HepG2 (cell line): ENCODE measurements around the gene SPG7. TPM values are rescaled to one million over a fixed set of nuclear protein-coding genes. Genes with fewer than 3 reads are reported as not detected.

Source experiments
- ATAC-seq: fragments of 200-7000 bp; cut with Tn5 transposase; 3 replicates; pipeline ENCODE4 v1.9.1; 2020; ENCODE audit warnings: mild to moderate bottlenecking, moderate library complexity
- BruUV-seq: library from RNA; stranded (reverse); fragments of 400-500 nt; replicated peaks from 2 replicates; lab custom pipeline; 2021; lab: Mats Ljungman, UMichigan
- CTCF ChIA-PET: fragments of 300-600 bp; formaldehyde crosslinking; extraction: SDS; loops from one replicate; lab custom pipeline; 2021; ENCODE audit warnings: low total read pairs, inconsistent platforms, low intra/inter-chr PET ratio; lab: Yijun Ruan, JAX
- POLR2A ChIA-PET: fragments of 350-600 bp; sonication (Branson Sonifier 250); formaldehyde crosslinking; loops from one replicate; lab custom pipeline; 2020; ENCODE audit warnings: antibody characterized with exemption, inconsistent platforms; lab: Yijun Ruan, JAX
- DNase-seq: peaks from one replicate; pipeline ENCODE4 v3.0.0-alpha.2; 2015; ENCODE audit warnings: low spot score
- FAIRE-seq: peaks from 3 replicates; lab custom pipeline; 2011; peaks lifted over from hg19 to GRCh38; lab: Jason Lieb, UNC
- H2AFZ ChIP-seq: one replicate; pipeline ENCODE4 v1.6.1; 2011; ENCODE audit warnings: low read length, inconsistent platforms
- H3K27ac ChIP-seq: fragments of 300-600 bp; 3 replicates; pipeline ENCODE4 v1.8.0; 2011; ENCODE audit warnings: mixed run types, mild to moderate bottlenecking, mixed read lengths, low read length, inconsistent platforms; ENCODE audit not compliant: insufficient read depth; ENCODE audit errors: extremely low read length
- H3K27me3 ChIP-seq, 2 experiments: fragments of 200-600 bp in 1 of 2; 2 replicates in 1 of 2; 3 replicates in 1 of 2; pipeline versions ENCODE4 v1.6.0 to v1.8.0; 2011; ENCODE audit warnings: low read length in 2 of 2, mild to moderate bottlenecking in 2 of 2, moderate library complexity in 2 of 2, inconsistent platforms in 1 of 2; ENCODE audit not compliant: insufficient read depth in 2 of 2, control insufficient read depth in 1 of 2
- H3K36me3 ChIP-seq, 2 experiments: fragments of 200-600 bp in 1 of 2; replicated peaks in 1 of 2; 2 replicates in 1 of 2; 3 replicates in 1 of 2; pipeline versions ENCODE4 v1.5.1 to v1.8.0; 2011; ENCODE audit warnings: low read length in 2 of 2, inconsistent platforms in 1 of 2; ENCODE audit not compliant: insufficient read depth in 2 of 2, control insufficient read depth in 1 of 2
- H3K4me1 ChIP-seq: 2 replicates; pipeline ENCODE4 v1.5.1; 2012; ENCODE audit warnings: low read length, inconsistent platforms; ENCODE audit not compliant: insufficient read depth
- H3K4me2 ChIP-seq: 2 replicates; pipeline ENCODE4 v1.6.0; 2011; ENCODE audit warnings: low read depth, low read length, inconsistent platforms
- H3K4me3 ChIP-seq, 3 experiments: fragments of 200-600 bp in 1 of 3; sonication (generic), shearing (Covaris generic) in 1 of 3; replicated peaks in 1 of 3; 2 replicates each; pipeline ENCODE4 v1.5.1; 2011 to 2016; ENCODE audit warnings: low read length in 3 of 3, inconsistent platforms in 2 of 3, low read depth in 2 of 3, mild to moderate bottlenecking in 2 of 3, control low read depth in 1 of 3, mixed read lengths in 1 of 3; ENCODE audit not compliant: insufficient read depth in 1 of 3
- H3K79me2 ChIP-seq: one replicate; pipeline ENCODE4 v1.6.1; 2011; ENCODE audit warnings: low read length, inconsistent platforms; ENCODE audit not compliant: insufficient read depth
- H3K9ac ChIP-seq: 2 replicates; pipeline ENCODE4 v1.6.0; 2011; ENCODE audit warnings: mild to moderate bottlenecking, low read depth, low read length, inconsistent platforms; ENCODE audit not compliant: insufficient read depth
- H3K9me3 ChIP-seq: 2 replicates; pipeline ENCODE4 v1.5.1; 2012; ENCODE audit warnings: mild to moderate bottlenecking, low read length
- H4K20me1 ChIP-seq: 2 replicates; pipeline ENCODE4 v1.6.0; 2011; ENCODE audit warnings: inconsistent platforms, mild to moderate bottlenecking, low read length, moderate library complexity; ENCODE audit not compliant: insufficient read depth
- ETV5 ChIP-seq: IDR thresholded peaks from 2 replicates; pipeline ENCODE4 v1.6.1; 2018; ENCODE audit warnings: missing biosample characterization, missing genetic modification reagents, inconsistent platforms, borderline replicate concordance
- IKZF4 ChIP-seq: sonication (generic); formaldehyde crosslinking; IDR thresholded peaks from 2 replicates; pipeline ENCODE4 v1.5.1; 2020; ENCODE audit warnings: borderline replicate concordance, mild to moderate bottlenecking, low read depth, missing genetic modification reagents; ENCODE audit errors: not compliant biosample characterization
- KDM5A ChIP-seq: fragments of 200-600 bp; sonication (generic); IDR thresholded peaks from 2 replicates; pipeline ENCODE4 v1.7.0; 2018; ENCODE audit warnings: antibody characterized with exemption, mild to moderate bottlenecking, low read length, borderline replicate concordance
- KLF15 ChIP-seq: sonication (generic); formaldehyde crosslinking; IDR thresholded peaks from 2 replicates; pipeline ENCODE4 v1.8.1; 2023; ENCODE audit warnings: borderline replicate concordance, mild to moderate bottlenecking, inconsistent platforms, missing genetic modification reagents, mixed read lengths
- PAX8 ChIP-seq: sonication (generic); formaldehyde crosslinking; IDR thresholded peaks from 2 replicates; pipeline ENCODE4 v1.8.0; 2022; ENCODE audit warnings: mild to moderate bottlenecking, missing genetic modification reagents, borderline replicate concordance
- PHF5A ChIP-seq: IDR thresholded peaks from one replicate; pipeline ENCODE4 v1.6.1; 2018; ENCODE audit warnings: low read depth, missing genetic modification reagents; ENCODE audit not compliant: unreplicated experiment
- PRMT3 ChIP-seq: sonication (generic); formaldehyde crosslinking; IDR thresholded peaks from 2 replicates; pipeline ENCODE4 v1.8.1; 2022; ENCODE audit warnings: low read depth, mild to moderate bottlenecking, moderate library complexity, missing genetic modification reagents, borderline replicate concordance
- RAD21 ChIP-seq: fragments of 450-650 bp; formaldehyde crosslinking; IDR thresholded peaks from 2 replicates; pipeline ENCODE4 v1.5.0; 2020; ENCODE audit warnings: mild to moderate bottlenecking
- REXO4 ChIP-seq: sonication (generic); formaldehyde crosslinking; IDR thresholded peaks from 2 replicates; pipeline ENCODE4 v1.8.0; 2022; ENCODE audit warnings: missing genetic modification reagents, mild to moderate bottlenecking, borderline replicate concordance
- SMAD9 ChIP-seq: sonication (generic); formaldehyde crosslinking; IDR thresholded peaks from 2 replicates; pipeline ENCODE4 v1.5.1; 2020; ENCODE audit warnings: mild to moderate bottlenecking, missing genetic modification reagents
- SMC3 ChIP-seq: IDR thresholded peaks from 2 replicates; pipeline ENCODE4 v1.6.1; 2011; ENCODE audit warnings: low read length, improper control_type of control experiment
- SP140L ChIP-seq: sonication (generic); formaldehyde crosslinking; IDR thresholded peaks from 2 replicates; pipeline ENCODE4 v1.4.0; 2020; ENCODE audit warnings: missing genetic modification reagents, borderline replicate concordance
- ZFP82 ChIP-seq: sonication (generic); formaldehyde crosslinking; IDR thresholded peaks from 2 replicates; pipeline ENCODE4 v1.5.1; 2020; ENCODE audit warnings: mild to moderate bottlenecking, missing genetic modification reagents, borderline replicate concordance
- ZHX1 ChIP-seq: sonication (generic); formaldehyde crosslinking; IDR thresholded peaks from 2 replicates; pipeline ENCODE4 v1.8.1; 2022; ENCODE audit warnings: low read depth, mild to moderate bottlenecking, missing genetic modification reagents
- ZNF253 ChIP-seq: sonication (generic); formaldehyde crosslinking; IDR thresholded peaks from 2 replicates; pipeline ENCODE4 v1.8.0; 2022; ENCODE audit warnings: mild to moderate bottlenecking, missing genetic modification reagents, borderline replicate concordance
- ZNF34 ChIP-seq: sonication (generic); formaldehyde crosslinking; IDR thresholded peaks from 2 replicates; pipeline ENCODE4 v1.4.0; 2020; ENCODE audit warnings: mild to moderate bottlenecking, missing genetic modification reagents, borderline replicate concordance
- ZNF605 ChIP-seq: sonication (generic); formaldehyde crosslinking; IDR thresholded peaks from 2 replicates; pipeline ENCODE4 v1.8.0; 2022; ENCODE audit warnings: mild to moderate bottlenecking, missing genetic modification reagents
- ZNF766 ChIP-seq: sonication (generic); formaldehyde crosslinking; IDR thresholded peaks from 2 replicates; pipeline ENCODE4 v1.5.0; 2020; ENCODE audit warnings: missing genetic modification reagents, borderline replicate concordance
- ZNF784 ChIP-seq: sonication (generic); formaldehyde crosslinking; IDR thresholded peaks from 2 replicates; pipeline ENCODE4 v1.5.1; 2020; ENCODE audit warnings: missing genetic modification reagents, mild to moderate bottlenecking, borderline replicate concordance
- WGBS: methylation state at CpG from one replicate; pipeline ENCODE4 v1.1.6; 2017; ENCODE audit warnings: low lambda C conversion rate; 5-methylcytosine and 5-hydroxymethylcytosine counted together
- in situ Hi-C: cut with HindIII; loops from 2 replicates; pipeline ENCODE4 v1.10.0; 2017; ENCODE audit warnings: low pct_unique_long_range_greater_than_20kb; ENCODE audit not compliant: extremely low pct_ligation_motif_present
- intact Hi-C: fragments of 100-400 bp; cut with micrococcal nuclease; formaldehyde crosslinking; loops from one replicate; pipeline ENCODE4 v1.10.0; 2022; ENCODE audit not compliant: unreplicated experiment
- polyA plus RNA-seq, 8 experiments: library from polyadenylated mRNA; depleted of rRNA in 3 of 8; stranded (reverse) in 7 of 8; unstranded in 1 of 8; fragments of >200 nt; fragmentation: Illumina TruSeq in 4 of 8; extraction: Trizol in 4 of 8; gene quantifications; 2 replicates each; pipeline versions ENCODE4 v1.2.1 to v1.2.3, GENCODE V29; 2011 to 2016; ENCODE audit warnings: low read depth in 4 of 8, missing spikeins in 1 of 8, mixed read lengths in 1 of 8; ENCODE audit not compliant: insufficient read depth in 1 of 8
- total RNA-seq, 5 experiments: library from RNA; depleted of rRNA; stranded (reverse); fragments of >200 nt; fragmentation: Illumina TruSeq; extraction: Trizol; gene quantifications; 2 replicates each; pipeline ENCODE4 v1.2.3, GENCODE V29; 2016; ENCODE audit warnings: low read depth in 1 of 5

The SPG7 gene
- total and polyA plus RNA-seq, 2 of the 13 experiments (the other 11 are each of a cell fraction or from before 2014, with no cell fraction given) = 66.0 to 136 TPM

GRCh38 chr16:89506113-89506504, 2.1 kb upstream of the SPG7 start (continued):
- 0 out of 2 replicates have a peak, but pooled peaks have one; percentile 2 for TF ChIP-seq PRMT3 (CRISPR knock-in tag)
- no peak for TF ChIP-seq SP140L (CRISPR knock-in tag)
- no peak for TF ChIP-seq PHF5A (CRISPR knock-in tag)
- TF ChIP-seq IKZF4 = no peak
- no peak for TF ChIP-seq ZNF605 (CRISPR knock-in tag)
- TF ChIP-seq, all 625 proteins: peak for 10

GRCh38 chr16:89506791-89507191, 1.4 kb upstream of the SPG7 start:
- DNase-seq = no peak
- CTCF ChIA-PET = no interaction called here
- BruUV-seq = no TSS peak
- 0 out of 2 replicates have a peak, but pooled peaks have one; percentile 3 for TF ChIP-seq ZNF34 (CRISPR knock-in tag)
- TF ChIP-seq ZNF766 = 0 out of 2 replicates have a peak, but pooled peaks have one; percentile 15
- TF ChIP-seq RAD21 (CRISPR knock-in tag) = no peak
- no peak for TF ChIP-seq ETV5 (CRISPR knock-in tag)
- TF ChIP-seq ZNF784 (CRISPR knock-in tag) = no peak
- no peak for TF ChIP-seq ZHX1
- TF ChIP-seq SMAD9 (CRISPR knock-in tag) = no peak
- no peak for TF ChIP-seq ZNF253 (CRISPR knock-in tag)
- no peak for TF ChIP-seq PAX8 (CRISPR knock-in tag)
- TF ChIP-seq KDM5A = no peak
- no peak for TF ChIP-seq KLF15 (CRISPR knock-in tag)
- no peak for TF ChIP-seq REXO4 (CRISPR knock-in tag)
- peak; percentile 39; the same call in 1 of the 2 replicates for TF ChIP-seq ZFP82 (CRISPR knock-in tag)
- no peak for TF ChIP-seq SMC3

More at GRCh38 chr16:89506791-89507191, 1.4 kb upstream of the SPG7 start:
- WGBS = 37% methylated on average over 15 of the region's 15 CpGs
- POLR2A ChIA-PET = interaction anchor here (1.3 to 3.1 kb wide), 9 partner anchors 12 to 309 kb away, joined by 3 to 23 read pairs (median 12); no protein-coding TSS in a partner anchor
- H3K79me2 ChIP-seq = peaks cover 47% of the 10 kb centered on the region
- H3K4me2 ChIP-seq = peak overlapping the region; percentile 97
- intact Hi-C loops (loop anchor here (2.0 to 5.0 kb wide), 5 partner anchors 51 to 264 kb away; no protein-coding TSS in a partner anchor), in situ Hi-C loops (no loop called here)
- H3K36me3 ChIP-seq = peaks cover 10 to 13% of the 10 kb centered on the region in 2 experiments
- no peak for ATAC-seq
- peak overlapping the region; percentile 88 for H3K27ac ChIP-seq
- H2AFZ ChIP-seq = no peak overlapping the region
- no peak for FAIRE-seq
- H4K20me1 ChIP-seq = peaks cover 12% of the 10 kb centered on the region
- no peaks in the 10 kb centered on the region; a peak in 1 of 5 replicates for H3K27me3 ChIP-seq
- peak overlapping the region; percentile 75 to 93 (median 83) for H3K4me3 ChIP-seq
- no peaks in the 10 kb centered on the region for H3K9me3 ChIP-seq
- peaks cover 69% of the 10 kb centered on the region for H3K4me1 ChIP-seq
- peak overlapping the region; percentile 98 for H3K9ac ChIP-seq
